Neural progenitor cell (in vitro differentiated cells): ENCODE data around the gene ABCC3. TPM values are rescaled to one million over a fixed set of nuclear protein-coding genes. Genes with fewer than 3 reads are reported as not detected.
A peak's percentile ranks its signal among the peaks of the same experiment; 100 is the strongest.

ENCODE experiments used
- DNase-seq: peaks from one replicate; pipeline ENCODE4 v3.0.0-alpha.2; 2016; ENCODE audit warnings: low spot score
- H2AFZ ChIP-seq: fragments of 200-600 bp; sonication (generic); replicated peaks from 2 replicates; pipeline ENCODE4 v1.6.1; 2016; ENCODE audit warnings: antibody characterized with exemption
- H3F3A ChIP-seq: fragments of 200-600 bp; sonication (generic); 2 replicates; pipeline ENCODE4 v1.6.1; 2016; ENCODE audit warnings: antibody characterized with exemption, low read depth
- H3K27ac ChIP-seq: fragments of 200-600 bp; sonication (generic); 2 replicates; pipeline ENCODE4 v1.5.1; 2016; ENCODE audit warnings: mild to moderate bottlenecking
- H3K27me3 ChIP-seq: fragments of 200-600 bp; sonication (generic); 2 replicates; pipeline ENCODE4 v1.6.1; 2016; ENCODE audit warnings: mild to moderate bottlenecking, moderate library complexity
- H3K36me3 ChIP-seq: fragments of 200-600 bp; sonication (generic); 2 replicates; pipeline ENCODE4 v1.5.1; 2016
- H3K4me1 ChIP-seq: fragments of 200-600 bp; sonication (generic); 2 replicates; pipeline ENCODE4 v1.6.1; 2016; ENCODE audit warnings: mixed run types
- H3K4me2 ChIP-seq: fragments of 200-600 bp; sonication (generic); 2 replicates; pipeline ENCODE4 v1.6.1; 2016
- H3K4me3 ChIP-seq: fragments of 200-600 bp; sonication (generic); 2 replicates; pipeline ENCODE4 v1.5.1; 2016
- H3K79me2 ChIP-seq: fragments of 200-600 bp; sonication (generic); 2 replicates; pipeline ENCODE4 v1.6.1; 2016; ENCODE audit warnings: low read depth
- H3K9ac ChIP-seq: fragments of 200-600 bp; sonication (generic); 2 replicates; pipeline ENCODE4 v1.6.1; 2016
- H3K9me3 ChIP-seq: fragments of 200-600 bp; sonication (generic); 2 replicates; pipeline ENCODE4 v1.5.1; 2016; ENCODE audit warnings: low read depth
- H4K20me1 ChIP-seq: fragments of 200-600 bp; sonication (generic); 2 replicates; pipeline ENCODE4 v1.6.1; 2016; ENCODE audit warnings: low read depth
- H3K27ac Mint-ChIP-seq: 3 replicates; pipeline ENCODE4 v1.8.0; 2021; ENCODE audit warnings: mixed read lengths
- H3K27me3 Mint-ChIP-seq: 2 replicates; pipeline ENCODE4 v1.8.0; 2022; ENCODE audit warnings: low read depth, mild to moderate bottlenecking, inconsistent platforms, moderate library complexity, mixed read lengths; ENCODE audit not compliant: insufficient read depth
- H3K36me3 Mint-ChIP-seq: 3 replicates; pipeline ENCODE4 v1.8.0; 2021; ENCODE audit warnings: mixed read lengths
- H3K4me1 Mint-ChIP-seq: 3 replicates; pipeline ENCODE4 v1.8.0; 2021; ENCODE audit warnings: mixed read lengths
- H3K4me3 Mint-ChIP-seq: 3 replicates; pipeline ENCODE4 v1.8.0; 2021; ENCODE audit warnings: mild to moderate bottlenecking, moderate library complexity, mixed read lengths
- H3K9me3 Mint-ChIP-seq: 3 replicates; pipeline ENCODE4 v1.8.0; 2020; ENCODE audit warnings: mixed read lengths
- CTCF ChIP-seq: fragments of 200-600 bp; sonication (generic); IDR thresholded peaks from 2 replicates; pipeline ENCODE4 v1.5.1; 2017; ENCODE audit warnings: antibody characterized with exemption, mild to moderate bottlenecking
- EZH2 ChIP-seq: fragments of 200-600 bp; sonication (generic); IDR thresholded peaks from 2 replicates; pipeline ENCODE4 v1.6.1; 2017; ENCODE audit warnings: antibody characterized with exemption, mild to moderate bottlenecking, moderate library complexity
- EZH2phosphoT487 ChIP-seq: fragments of 200-600 bp; sonication (generic); IDR thresholded peaks from 2 replicates; pipeline ENCODE4 v1.6.1; 2017; ENCODE audit warnings: antibody characterized with exemption
- total RNA-seq: library from RNA; depleted of rRNA; stranded (reverse); fragments of >200 nt; gene quantifications from 2 replicates; pipeline ENCODE4 v1.2.3, GENCODE V29; 2015; ENCODE audit warnings: low replicate concordance

The ABCC3 gene
- total RNA-seq, 1 donor from 2014 or later, result not detected

- Mint-ChIP-seq H3K27ac (no peak overlapping the region), H3K27me3 (peaks cover 48% of the 10 kb centered on the region), H3K4me1 (peaks cover 33% of the 10 kb centered on the region), H3K36me3 (no peaks in the 10 kb centered on the region), H3K4me3 (peak overlapping the region; percentile 42), H3K9me3 (no peaks in the 10 kb centered on the region)
- H3K4me2 ChIP-seq, result no peak overlapping the region
- peaks cover 14% of the 10 kb centered on the region for H3F3A ChIP-seq
- no peaks in the 10 kb centered on the region for H3K79me2 ChIP-seq
- H3K4me1 ChIP-seq, result peaks cover 18% of the 10 kb centered on the region
- H2AFZ ChIP-seq, result no peak overlapping the region
- H3K9me3 ChIP-seq, result no peaks in the 10 kb centered on the region
- H3K4me3 ChIP-seq, result no peak overlapping the region
- H3K36me3 ChIP-seq, result no peaks in the 10 kb centered on the region
- H3K27me3 ChIP-seq, result peaks cover 75% of the 10 kb centered on the region
- H4K20me1 ChIP-seq, result peaks cover 4% of the 10 kb centered on the region
- no peak overlapping the region for H3K9ac ChIP-seq
- TF ChIP-seq EZH2phosphoT487 (no peak), EZH2 (no peak), CTCF (no peak)
- H3K27ac ChIP-seq, result no peak overlapping the region
- no peak for DNase-seq
Observed at GRCh38 chr17:50632637-50633036, 2.0 kb upstream of the ABCC3 start.

- peaks cover 53% of the 10 kb centered on the region for H3K27me3 Mint-ChIP-seq
- H3K36me3 Mint-ChIP-seq, result no peaks in the 10 kb centered on the region
- H3K36me3 ChIP-seq, result no peaks in the 10 kb centered on the region
- H4K20me1 ChIP-seq, result peaks cover 4% of the 10 kb centered on the region
- H3K9me3 ChIP-seq, result no peaks in the 10 kb centered on the region
- no peak overlapping the region for H3K4me3 ChIP-seq
- no peaks in the 10 kb centered on the region for H3K79me2 ChIP-seq
- H3K4me2 ChIP-seq, result no peak overlapping the region
- no peak overlapping the region for H3K27ac Mint-ChIP-seq
- H3K4me1 Mint-ChIP-seq, result peaks cover 22% of the 10 kb centered on the region
- H3K4me1 ChIP-seq, result peaks cover 8% of the 10 kb centered on the region
- peaks cover 11% of the 10 kb centered on the region for H3F3A ChIP-seq
- H2AFZ ChIP-seq, result no peak overlapping the region
- peak overlapping the region; percentile 23 for H3K4me3 Mint-ChIP-seq
- TF ChIP-seq EZH2phosphoT487 (no peak), EZH2 (no peak), CTCF (no peak)
- H3K9ac ChIP-seq, result no peak overlapping the region
- H3K9me3 Mint-ChIP-seq, result no peaks in the 10 kb centered on the region
- DNase-seq, result no peak
- H3K27ac ChIP-seq, result no peak overlapping the region
- peaks cover 77% of the 10 kb centered on the region for H3K27me3 ChIP-seq
Observed at GRCh38 chr17:50633683-50634082, 998 bp upstream of the ABCC3 start.

GRCh38 chr17:50634915-50635731, 442 bp downstream of the ABCC3 start:
- Mint-ChIP-seq H3K4me3 (peak overlapping the region; percentile 46), H3K27ac (no peak overlapping the region), H3K27me3 (peaks cover 49% of the 10 kb centered on the region), H3K9me3 (no peaks in the 10 kb centered on the region), H3K36me3 (no peaks in the 10 kb centered on the region), H3K4me1 (peaks cover 14% of the 10 kb centered on the region)
- peaks cover 74% of the 10 kb centered on the region for H3K27me3 ChIP-seq
- H3K36me3 ChIP-seq, result no peaks in the 10 kb centered on the region
- peak overlapping the region; percentile 97 for H3K4me2 ChIP-seq
- H4K20me1 ChIP-seq, result peaks cover 4% of the 10 kb centered on the region
- H2AFZ ChIP-seq, result peak overlapping the region; percentile 88
- no peak overlapping the region for H3K27ac ChIP-seq
- no peak overlapping the region for H3K9ac ChIP-seq
- peak overlapping the region; percentile 70 for H3K4me3 ChIP-seq
- H3K9me3 ChIP-seq, result no peaks in the 10 kb centered on the region
- DNase-seq, result peak; percentile 54
- H3K79me2 ChIP-seq, result no peaks in the 10 kb centered on the region
- peaks cover 3% of the 10 kb centered on the region for H3K4me1 ChIP-seq
- TF ChIP-seq CTCF (peak; percentile 23), EZH2 (peak; percentile 96), EZH2phosphoT487 (peak; percentile 94)
- peaks cover 11% of the 10 kb centered on the region for H3F3A ChIP-seq
